ENCODE measurements around the gene HIPK1.

The HIPK1 gene

GRCh38 chr1:113928187-113928930 is 765 bp upstream of the HIPK1 start:
- no peak for TF ChIP-seq GATA1 (IDR thresholded peaks at IDR 0.05; ENCODE audit: low read depth, low read length)
- no peak for TF ChIP-seq POLR2A (IDR thresholded peaks at IDR 0.05; ENCODE audit: low read length)
- DNase-seq: peak; percentile 59 to 73

GRCh38 chr1:113929750-113930498 is 800 bp downstream of the HIPK1 start:
- DNase-seq: peak; percentile 82 to 87
- TF ChIP-seq POLR2A (IDR thresholded peaks at IDR 0.05; ENCODE audit: low read length) (peak; percentile 59), GATA1 (IDR thresholded peaks at IDR 0.05; ENCODE audit: low read depth, low read length) (no peak)

- peak; percentile 78 to 84 for DNase-seq
- no peak for TF ChIP-seq GATA1 (IDR thresholded peaks at IDR 0.05; ENCODE audit: low read depth, low read length)
- TF ChIP-seq POLR2A (IDR thresholded peaks at IDR 0.05; ENCODE audit: low read length): peak; percentile 45
These were observed 1.5 kb downstream of the HIPK1 start for GRCh38 chr1:113930499-113931161.

- peak; percentile 49 to 57 for DNase-seq
These were observed 2.3 kb downstream of the HIPK1 start for GRCh38 chr1:113931451-113931851.

GRCh38 chr1:113934006-113934405 is 4.9 kb downstream of the HIPK1 start:
- TF ChIP-seq POLR2A (IDR thresholded peaks at IDR 0.05; ENCODE audit: low read length) (no peak), GATA1 (IDR thresholded peaks at IDR 0.05; ENCODE audit: low read depth, low read length) (no peak)

More at GRCh38 chr1:113931451-113931851, 2.3 kb downstream of the HIPK1 start:
- TF ChIP-seq GATA1 (IDR thresholded peaks at IDR 0.05; ENCODE audit: low read depth, low read length) (no peak), POLR2A (IDR thresholded peaks at IDR 0.05; ENCODE audit: low read length) (no peak)

DNA sequence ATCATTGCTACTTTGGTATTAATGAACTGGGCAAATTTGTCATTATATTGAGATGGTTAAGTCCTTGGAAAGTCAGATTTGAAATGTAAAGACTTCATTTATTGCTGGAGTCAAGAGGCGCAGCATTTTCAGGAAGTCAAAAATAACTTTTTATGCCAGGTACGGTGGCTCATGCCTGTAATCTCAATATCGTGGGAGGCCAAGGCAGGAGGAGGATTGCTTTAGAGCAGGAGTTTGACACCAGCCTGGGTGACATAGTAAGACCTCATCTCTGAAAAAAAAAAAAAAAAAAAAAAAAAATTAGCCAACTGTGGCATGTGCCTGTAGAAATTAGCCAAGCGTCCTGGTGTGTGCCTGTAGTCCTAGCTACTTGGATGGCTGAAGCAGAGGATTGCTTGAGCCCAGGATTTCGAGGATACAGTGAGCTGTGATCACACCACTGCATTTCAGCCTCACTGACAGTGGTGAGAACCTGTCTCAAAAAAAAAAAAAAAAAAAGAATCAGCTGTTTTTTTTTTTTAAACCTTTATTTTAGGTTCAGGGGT is 5.5 kb downstream of the HIPK1 start:
- DNase-seq: no peak
- TF ChIP-seq GATA1 (IDR thresholded peaks at IDR 0.05; ENCODE audit: low read depth, low read length): no peak
- no peak for TF ChIP-seq POLR2A (IDR thresholded peaks at IDR 0.05; ENCODE audit: low read length)

More at GRCh38 chr1:113934006-113934405, 4.9 kb downstream of the HIPK1 start:
- no peak for DNase-seq

DNA sequence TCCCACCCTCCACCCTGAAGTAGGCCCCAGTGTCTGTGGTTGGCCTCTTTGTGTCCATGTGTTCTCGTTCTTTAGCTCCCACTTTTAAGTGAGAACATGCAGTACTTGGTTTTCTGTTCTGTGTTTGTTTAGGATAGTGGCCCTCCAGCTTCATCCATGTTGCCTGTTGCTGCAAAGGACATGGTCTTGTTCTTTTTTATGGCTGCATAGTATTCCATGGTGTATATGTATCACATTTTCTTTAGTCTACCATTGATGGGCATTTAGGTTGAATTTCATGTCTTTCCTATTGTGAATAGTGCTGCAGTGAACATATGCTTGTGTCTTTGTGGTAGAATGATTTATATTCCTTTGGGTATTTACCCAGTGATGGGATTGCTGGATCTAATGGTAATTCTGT is 6.1 kb downstream of the HIPK1 start:
- TF ChIP-seq POLR2A (IDR thresholded peaks at IDR 0.05; ENCODE audit: low read length) (no peak), GATA1 (IDR thresholded peaks at IDR 0.05; ENCODE audit: low read depth, low read length) (no peak)

DNA sequence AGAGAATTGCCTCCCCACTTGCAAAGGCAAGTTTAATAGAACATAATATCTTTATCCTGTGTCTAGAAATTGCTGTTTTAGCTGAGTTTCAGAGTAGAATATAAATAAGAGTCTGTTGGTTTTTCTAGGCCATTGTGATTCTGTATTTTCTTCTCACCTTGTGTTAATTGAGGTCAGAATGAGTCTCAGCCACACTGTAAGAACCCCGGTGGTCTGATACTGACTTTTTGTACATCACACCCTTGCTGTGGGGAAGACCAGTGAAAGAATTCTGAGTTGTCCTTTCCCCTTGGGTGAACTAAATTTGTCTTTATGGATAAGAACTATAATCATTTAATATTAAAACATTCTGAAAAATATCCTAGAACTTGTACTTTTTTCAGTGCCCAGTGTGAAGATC is 6.8 kb downstream of the HIPK1 start:
- DNase-seq: no peak
- TF ChIP-seq GATA1 (IDR thresholded peaks at IDR 0.05; ENCODE audit: low read depth, low read length) (no peak), POLR2A (IDR thresholded peaks at IDR 0.05; ENCODE audit: low read length) (no peak)

More for the DNA sequence above, 6.1 kb downstream of the HIPK1 start:
- no peak for DNase-seq

DNA sequence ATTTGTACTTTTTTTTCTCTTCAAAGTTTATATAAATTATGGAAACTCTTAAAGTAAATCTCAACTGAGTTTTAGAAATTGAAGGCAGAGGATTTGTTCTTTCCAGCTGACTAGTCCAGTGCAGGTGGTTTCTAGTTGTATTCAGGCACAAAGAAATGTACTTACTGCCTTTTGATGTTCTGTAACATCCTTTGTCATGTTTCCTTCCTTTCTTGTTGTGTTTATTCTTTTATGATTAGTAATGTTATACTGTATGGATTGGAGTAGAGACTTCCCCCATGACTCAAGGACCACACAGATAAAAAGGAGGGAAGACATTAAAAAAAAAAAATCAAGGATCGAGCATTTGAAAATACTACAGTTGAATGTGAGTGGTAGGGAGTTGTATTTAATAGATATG is 8.0 kb downstream of the HIPK1 start:
- TF ChIP-seq GATA1 (IDR thresholded peaks at IDR 0.05; ENCODE audit: low read depth, low read length) (no peak), POLR2A (IDR thresholded peaks at IDR 0.05; ENCODE audit: low read length) (no peak)
- DNase-seq: no peak

- no peak for DNase-seq
- TF ChIP-seq POLR2A (IDR thresholded peaks at IDR 0.05; ENCODE audit: low read length) (no peak), GATA1 (IDR thresholded peaks at IDR 0.05; ENCODE audit: low read depth, low read length) (no peak)
These were observed 9.1 kb downstream of the HIPK1 start for GRCh38 chr1:113938192-113938591.

GRCh38 chr1:113940365-113941244 is 11.5 kb downstream of the HIPK1 start:
- TF ChIP-seq GATA1 (IDR thresholded peaks at IDR 0.05; ENCODE audit: low read depth, low read length) (no peak), POLR2A (IDR thresholded peaks at IDR 0.05; ENCODE audit: low read length) (no peak)
- DNase-seq: no peak

GRCh38 chr1:113941245-113941559 is 12.1 kb downstream of the HIPK1 start:
- no peak for TF ChIP-seq GATA1 (IDR thresholded peaks at IDR 0.05; ENCODE audit: low read depth, low read length)
- no peak for TF ChIP-seq POLR2A (IDR thresholded peaks at IDR 0.05; ENCODE audit: low read length)
- no peak for DNase-seq

- TF ChIP-seq GATA1 (IDR thresholded peaks at IDR 0.05; ENCODE audit: low read depth, low read length): no peak
- no peak for TF ChIP-seq POLR2A (IDR thresholded peaks at IDR 0.05; ENCODE audit: low read length)
- no peak for DNase-seq
These were observed 13.4 kb downstream of the HIPK1 start for GRCh38 chr1:113942527-113942926.
